Activated CD8-positive, alpha-beta T cell treated with anti-CD3 and anti-CD28 coated beads for 36 hours (primary cell): Measurements from ENCODE around the gene NCOA1. TPM values are rescaled to one million over a fixed set of nuclear protein-coding genes. Genes with fewer than 3 reads are reported as not detected.

Source experiments
- ATAC-seq: fragments of 200-7000 bp; cut with Tn5 transposase; one replicate; pipeline ENCODE4 v1.10.0; 2021; ENCODE audit warnings: mild to moderate bottlenecking, moderate library complexity
- CTCF ChIA-PET: fragments of 350-600 bp; sonication (Branson Sonifier 250); formaldehyde crosslinking; loops from one replicate; lab custom pipeline; 2021; ENCODE audit warnings: antibody characterized with exemption; lab: Charles Lee
- POLR2A ChIA-PET: fragments of 350-600 bp; sonication (Branson Sonifier 250); formaldehyde crosslinking; loops from one replicate; lab custom pipeline; 2021; ENCODE audit warnings: antibody characterized with exemption; lab: Charles Lee
- DNase-seq: peaks from one replicate; pipeline ENCODE4 v3.0.0-alpha.2; 2020
- H3K27ac Mint-ChIP-seq: one replicate; pipeline ENCODE4 v1.8.0; 2021; ENCODE audit warnings: mild to moderate bottlenecking, mixed read lengths
- H3K27me3 Mint-ChIP-seq: one replicate; pipeline ENCODE4 v1.8.0; 2021; ENCODE audit warnings: mixed read lengths
- H3K36me3 Mint-ChIP-seq: one replicate; pipeline ENCODE4 v1.8.0; 2021; ENCODE audit warnings: low read depth, mixed read lengths
- H3K4me1 Mint-ChIP-seq: one replicate; pipeline ENCODE4 v1.8.0; 2021; ENCODE audit warnings: low read depth, mixed read lengths
- H3K4me3 Mint-ChIP-seq: one replicate; pipeline ENCODE4 v1.8.0; 2021; ENCODE audit warnings: mild to moderate bottlenecking, moderate library complexity, mixed read lengths
- H3K9me3 Mint-ChIP-seq: one replicate; pipeline ENCODE4 v1.8.0; 2021; ENCODE audit warnings: mixed read lengths
- CTCF ChIP-seq: fragments of 200-600 bp; IDR thresholded peaks from one replicate; pipeline ENCODE4 v1.8.0; 2022; ENCODE audit warnings: antibody characterized with exemption, mild to moderate bottlenecking
- intact Hi-C: fragments of 100-400 bp; cut with micrococcal nuclease; formaldehyde crosslinking; loops from one replicate; pipeline ENCODE4 v1.10.0; 2022
- total RNA-seq, 2 experiments: library from RNA; stranded (reverse); gene quantifications; one replicate each; pipeline ENCODE4 v1.2.3, GENCODE V29; 2021

The NCOA1 gene
- total RNA-seq, 2 experiments from 2014 or later, result 16.8 to 17.1 TPM

GRCh38 chr2:24722141-24722790, 231.2 kb downstream of the NCOA1 start:
- H3K36me3 Mint-ChIP-seq, result peaks cover 2% of the 10 kb centered on the region
- no peaks in the 10 kb centered on the region for H3K9me3 Mint-ChIP-seq
- ChIA-PET CTCF (interaction anchor here (0.8 kb wide), 1 partner anchor 312 kb away, joined by 3 read pairs; no protein-coding TSS in a partner anchor), POLR2A (no interaction called here)
- no peak overlapping the region for H3K4me3 Mint-ChIP-seq
- no peak overlapping the region for H3K27ac Mint-ChIP-seq
- intact Hi-C loops, result no loop called here
- ATAC-seq (no peak), DNase-seq (no peak)
- H3K4me1 Mint-ChIP-seq, result peaks cover 6% of the 10 kb centered on the region
- no peaks in the 10 kb centered on the region for H3K27me3 Mint-ChIP-seq
- no peak for TF ChIP-seq CTCF

DNA sequence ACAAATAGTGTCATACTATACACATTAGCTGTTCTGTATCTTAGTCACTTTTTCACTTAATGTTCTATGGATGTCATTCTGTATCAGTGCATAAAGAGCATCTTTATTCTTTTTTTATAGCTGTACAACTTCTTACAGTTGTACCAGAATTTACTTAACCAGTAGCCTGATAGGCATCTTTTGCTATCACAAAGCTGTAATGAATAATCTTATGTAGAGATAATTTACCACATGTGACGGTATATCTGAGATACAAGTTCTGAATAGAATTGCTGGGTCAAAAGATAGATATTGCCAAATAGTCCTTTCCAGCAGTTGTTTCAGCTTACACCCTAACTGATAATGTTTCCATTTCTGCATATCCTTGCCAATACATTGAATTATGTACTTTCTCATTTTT, 232.1 kb downstream of the NCOA1 start:
- intact Hi-C loops, result no loop called here
- Mint-ChIP-seq H3K36me3 (no peaks in the 10 kb centered on the region), H3K4me3 (no peak overlapping the region), H3K27me3 (no peaks in the 10 kb centered on the region), H3K9me3 (no peaks in the 10 kb centered on the region), H3K27ac (no peak overlapping the region), H3K4me1 (peaks cover 6% of the 10 kb centered on the region)
- ChIA-PET POLR2A (no interaction called here), CTCF (interaction anchor here (0.8 kb wide), 1 partner anchor 313 kb away, joined by 3 read pairs; no protein-coding TSS in a partner anchor)
- ATAC-seq (no peak), DNase-seq (no peak)
- no peak for TF ChIP-seq CTCF

DNA sequence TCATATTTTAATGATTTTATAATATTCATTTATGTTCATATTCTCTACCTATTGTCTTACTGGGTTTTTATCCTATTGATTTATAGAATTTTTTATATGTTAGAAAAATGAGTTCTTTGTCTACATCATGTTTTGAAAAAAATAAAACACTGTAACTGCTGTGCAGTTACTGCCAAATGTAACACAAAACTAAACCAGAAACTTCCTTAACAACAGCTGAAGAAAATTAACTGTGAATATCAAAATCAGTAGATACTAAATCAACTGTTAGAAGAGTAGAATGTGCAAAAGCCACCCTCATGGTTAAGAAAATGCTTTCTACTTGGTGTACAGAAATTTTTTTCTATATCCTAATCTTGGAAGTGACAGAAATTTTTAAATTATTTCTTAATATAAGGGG, 232.6 kb downstream of the NCOA1 start:
- CTCF ChIA-PET, result interaction anchor here (0.8 kb wide), 1 partner anchor 11 kb away, joined by 3 read pairs; no protein-coding TSS in a partner anchor
- no peaks in the 10 kb centered on the region for H3K36me3 Mint-ChIP-seq

DNA sequence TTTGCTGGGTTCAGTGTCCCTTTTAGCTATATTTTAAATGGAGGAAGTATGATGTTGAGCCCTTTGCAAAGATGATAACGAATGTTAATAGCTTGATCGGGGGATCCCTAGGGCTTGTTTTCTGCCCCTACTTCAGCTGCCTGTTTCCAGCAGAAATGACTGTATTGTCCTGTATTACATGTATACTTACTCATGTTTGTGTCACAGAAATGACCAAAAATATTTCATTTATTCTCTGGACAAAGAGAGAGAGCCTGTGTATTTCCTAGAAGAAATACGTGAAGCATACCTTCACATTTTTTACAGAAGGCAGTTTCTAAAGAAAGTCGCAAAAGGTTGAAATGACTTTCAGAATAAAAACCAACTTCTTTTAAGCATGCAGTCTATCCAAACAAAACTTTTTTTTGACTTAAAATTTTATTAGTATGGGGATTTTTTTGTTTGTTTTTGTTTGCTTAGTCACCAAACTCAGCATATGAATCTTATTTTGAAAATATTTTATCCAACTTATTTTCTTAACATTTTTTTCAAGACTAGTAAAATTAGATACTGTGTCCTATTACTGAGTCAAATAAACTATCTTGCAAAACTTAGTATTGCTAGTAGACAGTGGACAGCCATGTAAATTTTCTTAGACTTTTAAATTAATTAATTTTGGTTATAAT, 233.2 kb downstream of the NCOA1 start:
- Mint-ChIP-seq H3K27me3 (no peaks in the 10 kb centered on the region), H3K9me3 (no peaks in the 10 kb centered on the region), H3K4me3 (no peak overlapping the region), H3K27ac (no peak overlapping the region), H3K36me3 (peaks cover under 1% of the 10 kb centered on the region), H3K4me1 (peaks cover 6% of the 10 kb centered on the region)
- intact Hi-C loops, result no loop called here
- CTCF ChIA-PET, result interaction anchor here (0.8 kb wide), 1 partner anchor 10 kb away, joined by 3 read pairs; no protein-coding TSS in a partner anchor
- TF ChIP-seq CTCF, result no peak
- no peak for ATAC-seq
- no peak for DNase-seq
- POLR2A ChIA-PET, result interaction anchor here (0.6 kb wide), 1 partner anchor 154 kb away, joined by 3 read pairs; no protein-coding TSS in a partner anchor

More for the DNA sequence above, 232.6 kb downstream of the NCOA1 start:
- Mint-ChIP-seq H3K4me3 (no peak overlapping the region), H3K27me3 (no peaks in the 10 kb centered on the region), H3K4me1 (peaks cover 6% of the 10 kb centered on the region), H3K27ac (no peak overlapping the region), H3K9me3 (no peaks in the 10 kb centered on the region)
- no peak for ATAC-seq
- TF ChIP-seq CTCF, result no peak
- intact Hi-C loops, result no loop called here
- POLR2A ChIA-PET, result no interaction called here
- no peak for DNase-seq

GRCh38 chr2:24725956-24726355, 234.9 kb downstream of the NCOA1 start:
- H3K9me3 Mint-ChIP-seq, result no peaks in the 10 kb centered on the region
- H3K4me3 Mint-ChIP-seq, result no peak overlapping the region
- H3K4me1 Mint-ChIP-seq, result peaks cover 8% of the 10 kb centered on the region
- no peak for TF ChIP-seq CTCF
- ATAC-seq, result no peak
- CTCF ChIA-PET, result no interaction called here
- no peak overlapping the region for H3K27ac Mint-ChIP-seq
- H3K36me3 Mint-ChIP-seq, result peaks cover 6% of the 10 kb centered on the region
- no peaks in the 10 kb centered on the region for H3K27me3 Mint-ChIP-seq
- intact Hi-C loops, result no loop called here
- DNase-seq, result no peak
- POLR2A ChIA-PET, result no interaction called here
